NK-92 treated with Interleukin-12 subunit alpha and Interleukin-12 subunit beta, amount 100 ng/mL, for 24 hours (cell line): ENCODE data around the gene MOGAT1.
"Not testable (repeated sequence)": the region's sequence is repeated elsewhere in the genome, so short reads cannot be mapped to it uniquely, and the experiment has no call there.

Experiments
- DNase-seq: peaks from one replicate; lab custom pipeline; 2025; lab: John Stamatoyannopoulos, UW

MOGAT1 gene

DNA sequence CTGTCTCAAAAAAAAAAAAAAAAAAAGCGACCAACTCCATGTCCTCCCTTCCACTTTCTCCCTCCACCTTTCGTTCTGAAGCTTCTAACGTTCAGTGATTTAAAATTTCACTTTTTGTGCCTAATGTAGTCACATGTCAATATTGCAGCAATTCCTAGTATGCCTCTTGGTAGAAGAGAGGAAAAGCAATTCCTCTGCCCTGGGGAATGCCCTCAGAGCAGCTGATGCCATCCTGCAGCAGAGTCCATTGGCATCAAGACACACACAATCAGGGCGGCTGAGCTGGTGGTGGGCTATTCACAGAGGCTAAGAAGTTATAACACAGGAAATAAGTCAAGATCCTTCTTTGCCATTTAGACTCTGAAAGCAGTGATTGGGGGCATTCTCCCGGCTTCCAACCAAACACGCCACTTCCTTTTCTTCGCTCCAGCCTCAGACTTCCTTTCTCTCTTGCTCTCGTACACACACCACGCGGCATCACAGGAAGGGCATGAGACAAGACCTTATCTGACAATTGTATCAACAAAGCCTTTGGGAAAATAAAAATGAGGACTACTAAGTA, 71.9 kb downstream of the MOGAT1 start:
- DNase-seq = no peak

DNA sequence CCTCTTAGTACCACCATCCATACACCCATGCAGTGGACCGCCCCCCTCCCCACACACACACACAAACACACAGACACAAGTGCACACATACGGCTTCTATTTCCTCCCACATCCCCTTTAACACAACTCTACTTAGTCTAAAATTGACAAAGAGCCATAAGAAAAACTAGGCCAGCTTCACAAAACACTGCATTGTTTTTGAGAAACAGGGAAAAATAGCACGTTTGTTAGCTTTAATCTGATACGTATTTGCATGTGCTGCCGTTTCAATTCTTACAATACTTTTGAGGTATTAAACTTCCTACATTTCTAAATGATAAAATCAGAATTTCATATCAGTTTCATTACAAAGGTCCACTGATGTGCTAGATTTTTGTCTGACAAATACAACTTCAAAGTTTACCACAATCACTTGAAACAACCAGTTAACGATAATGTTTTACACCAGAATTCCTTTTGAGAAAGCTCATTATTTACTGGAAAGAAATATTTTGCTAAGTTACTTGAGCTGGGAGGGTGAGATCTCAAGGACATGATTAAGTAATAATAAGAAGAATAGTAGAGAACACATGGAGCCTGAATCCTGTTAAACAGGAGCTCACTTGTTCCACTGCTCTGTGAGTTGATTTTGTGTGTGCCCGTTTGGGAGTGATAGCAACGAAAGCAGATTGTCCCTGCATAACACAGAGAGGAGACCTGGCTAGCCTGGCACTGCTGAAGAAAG, 74.5 kb downstream of the MOGAT1 start:
- DNase-seq = no peak

DNA sequence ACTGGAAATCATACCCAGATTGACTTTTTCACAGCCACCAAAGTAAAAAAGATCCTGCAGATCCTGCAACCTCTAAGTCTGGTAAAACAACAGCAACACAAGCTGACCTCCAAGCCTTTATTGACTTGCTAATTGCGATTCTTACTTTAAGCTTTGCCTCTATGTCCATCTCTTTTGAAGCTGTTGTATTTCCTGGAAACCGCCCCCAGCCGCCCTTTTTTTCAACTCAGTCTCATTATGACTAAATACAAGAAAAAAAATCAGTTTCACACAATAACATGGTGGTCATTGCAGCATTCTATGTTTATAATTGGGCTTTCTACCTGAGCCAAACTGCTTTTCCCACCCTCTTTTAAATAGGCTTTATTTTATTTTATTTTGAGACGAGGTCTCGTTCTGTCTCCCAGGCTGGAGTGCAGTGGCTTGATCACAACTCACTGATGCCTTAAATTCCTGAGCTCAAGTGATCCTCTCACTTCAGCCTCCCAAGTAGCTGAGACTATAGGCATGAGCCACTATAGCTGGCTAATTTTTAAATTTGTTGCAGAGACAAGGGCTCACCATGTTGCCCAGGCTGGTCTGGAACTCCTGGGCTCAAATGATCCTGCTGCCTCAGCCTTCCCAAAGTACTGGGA, 76.2 kb downstream of the MOGAT1 start:
- no peak for DNase-seq

DNA sequence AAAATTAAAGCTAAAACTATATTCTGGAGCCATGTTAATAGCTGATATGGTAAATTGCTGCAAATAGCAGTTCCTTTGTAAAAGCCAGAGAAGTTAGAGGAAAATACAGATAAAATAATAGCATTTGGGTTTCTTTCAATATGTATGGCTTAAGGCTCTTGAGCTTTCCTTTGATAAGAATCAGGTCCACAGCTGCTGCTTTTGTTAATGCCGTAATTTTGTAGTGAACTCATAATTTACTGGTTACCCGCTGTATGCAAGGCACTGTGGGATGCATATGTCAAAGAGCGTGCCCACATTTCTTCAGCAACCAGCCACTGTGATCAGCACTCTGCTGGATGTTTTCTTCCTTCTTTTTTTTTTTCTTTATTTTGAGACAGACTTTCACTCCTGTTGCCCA, 79.1 kb downstream of the MOGAT1 start:
- no peak for DNase-seq

GRCh38 chr2:222751238-222751637, 79.8 kb downstream of the MOGAT1 start:
- DNase-seq = no peak

GRCh38 chr2:222751821-222752719, 80.6 kb downstream of the MOGAT1 start:
- no peak for DNase-seq

GRCh38 chr2:222752746-222753145, 81.3 kb downstream of the MOGAT1 start:
- DNase-seq = no peak

GRCh38 chr2:222753251-222753824, 81.9 kb downstream of the MOGAT1 start:
- no peak for DNase-seq

GRCh38 chr2:222754324-222754930, 83.0 kb downstream of the MOGAT1 start:
- no peak for DNase-seq

GRCh38 chr2:222755593-222755992, 84.1 kb downstream of the MOGAT1 start:
- DNase-seq = not testable (repeated sequence)

DNA sequence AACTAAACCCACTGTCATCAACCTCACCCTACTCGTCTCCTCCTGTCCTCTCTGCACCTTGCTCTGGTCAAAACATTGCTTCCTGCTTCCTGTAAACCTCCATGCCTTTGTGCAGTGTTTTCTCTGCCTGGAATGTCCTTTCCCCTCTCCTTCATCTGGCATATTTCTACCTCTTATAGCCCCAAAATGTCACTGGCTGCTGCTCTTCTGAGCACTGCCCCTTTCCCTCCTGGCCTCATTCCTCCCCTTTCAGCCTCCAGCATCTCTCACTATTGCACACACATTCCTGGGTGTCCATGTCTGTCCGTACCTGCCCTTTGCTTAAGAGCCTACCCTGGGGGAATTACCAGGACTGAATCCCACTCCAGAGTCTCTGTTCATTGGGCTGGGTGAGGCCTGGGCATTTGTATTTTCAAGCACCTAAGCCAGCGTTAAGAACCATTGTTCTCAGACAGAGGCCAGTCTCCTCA, 84.9 kb downstream of the MOGAT1 start:
- no peak for DNase-seq

GRCh38 chr2:222756951-222757650, 85.6 kb downstream of the MOGAT1 start:
- no peak for DNase-seq
